OCI-M2 (cell line): Measurements from ENCODE around the gene A4GNT.

Source experiments
- DNase-seq: peaks from one replicate; lab custom pipeline; 2025; ENCODE audit not compliant: unreplicated experiment; lab: John Stamatoyannopoulos, UW

A4GNT gene

GRCh38 chr3:138081371-138082084, 50.7 kb downstream of the A4GNT start:
- DNase-seq: no peak

DNA sequence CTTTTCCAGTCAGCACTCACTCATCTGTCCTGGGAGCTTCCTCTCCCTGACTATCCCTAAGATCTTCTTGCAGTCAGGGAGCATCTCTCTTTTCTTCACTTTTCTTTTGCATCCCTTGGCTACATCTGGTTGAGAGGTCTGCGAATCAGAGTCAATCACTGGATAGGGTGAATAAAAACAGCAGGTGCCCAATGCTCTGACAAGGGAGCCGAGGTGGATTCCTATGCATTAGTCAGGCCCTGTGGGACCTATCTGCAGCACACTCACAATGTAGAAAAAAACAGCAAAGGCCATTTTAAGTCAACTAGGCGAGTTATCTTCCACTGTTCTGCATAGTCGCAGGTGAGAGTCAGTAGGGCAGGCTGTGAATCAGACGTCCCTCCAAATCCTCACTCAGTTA, 52.3 kb downstream of the A4GNT start:
- no peak for DNase-seq

- no peak for DNase-seq
Measured at GRCh38 chr3:138078901-138079344, 53.3 kb downstream of the A4GNT start.

- DNase-seq: no peak
Measured at GRCh38 chr3:138078096-138078495, 54.1 kb downstream of the A4GNT start.
